ENCODE data around the gene HLF.

HLF gene

GRCh38 chr17:55249861-55250260, 14.9 kb upstream of the HLF start:
- Histone ChIP-seq H3K4me3 (ENCODE audit: low read depth in 1 of 2, low read length in 1 of 2) (no peak overlapping the region), H3K36me3 (no peaks in the 10 kb centered on the region), H3K27ac (no peak overlapping the region), H3K27me3 (peaks cover 5% of the 10 kb centered on the region), H3K4me1 (ENCODE audit: control insufficient read depth in 1 of 2, insufficient read depth in 1 of 2, low read depth in 1 of 2, low read length in 1 of 2) (no peaks in the 10 kb centered on the region), H3K9me3 (no peaks in the 10 kb centered on the region)
- no peak for TF ChIP-seq CTCF (IDR thresholded peaks at IDR 0.05)

DNA sequence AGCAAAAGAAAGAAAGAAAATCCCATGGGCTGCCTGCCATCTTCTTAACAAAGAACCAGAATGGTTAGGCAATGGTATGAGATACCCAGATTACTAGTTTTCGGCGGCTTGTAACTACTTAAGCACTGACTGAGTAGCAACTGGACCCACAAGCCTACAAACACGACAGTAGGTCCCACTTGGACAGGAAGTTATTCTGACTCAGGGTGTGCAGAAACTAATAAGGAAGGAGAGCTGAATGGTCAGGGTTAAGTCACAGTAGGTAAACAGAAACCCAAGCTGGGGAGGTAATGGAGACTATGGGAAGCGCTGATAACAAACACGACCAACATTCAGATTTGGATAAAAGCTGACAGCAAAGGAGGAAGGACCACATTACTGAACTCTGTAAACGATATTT, 10.4 kb upstream of the HLF start:
- no peaks in the 10 kb centered on the region for H3K9me3 ChIP-seq
- TF ChIP-seq CTCF (IDR thresholded peaks at IDR 0.05) = no peak

GRCh38 chr17:55258578-55259135, 6.1 kb upstream of the HLF start:
- H3K27me3 ChIP-seq = peaks cover 44% of the 10 kb centered on the region
- H3K4me1 ChIP-seq (ENCODE audit: control insufficient read depth in 1 of 2, insufficient read depth in 1 of 2, low read depth in 1 of 2, low read length in 1 of 2) = peaks cover 0 to 2% of the 10 kb centered on the region in 2 experiments
- no peak overlapping the region for H3K27ac ChIP-seq
- H3K4me3 ChIP-seq (ENCODE audit: low read depth in 1 of 2, low read length in 1 of 2) = no peak overlapping the region
- no peaks in the 10 kb centered on the region for H3K36me3 ChIP-seq
- TF ChIP-seq CTCF (IDR thresholded peaks at IDR 0.05) = no peak
- H3K9me3 ChIP-seq = no peaks in the 10 kb centered on the region

More for the DNA sequence above, 10.4 kb upstream of the HLF start:
- Histone ChIP-seq H3K4me1 (ENCODE audit: control insufficient read depth in 1 of 2, insufficient read depth in 1 of 2, low read depth in 1 of 2, low read length in 1 of 2) (no peaks in the 10 kb centered on the region), H3K36me3 (no peaks in the 10 kb centered on the region), H3K27ac (no peak overlapping the region), H3K27me3 (peaks cover 8% of the 10 kb centered on the region), H3K4me3 (ENCODE audit: low read depth in 1 of 2, low read length in 1 of 2) (no peak overlapping the region)

- Histone ChIP-seq H3K36me3 (no peaks in the 10 kb centered on the region), H3K27ac (no peak overlapping the region), H3K4me1 (ENCODE audit: control insufficient read depth in 1 of 2, insufficient read depth in 1 of 2, low read depth in 1 of 2, low read length in 1 of 2) (peaks cover 0 to 8% of the 10 kb centered on the region in 2 experiments), H3K9me3 (no peaks in the 10 kb centered on the region), H3K27me3 (peaks cover 54% of the 10 kb centered on the region), H3K4me3 (ENCODE audit: low read depth in 1 of 2, low read length in 1 of 2) (no peak overlapping the region)
- no peak for TF ChIP-seq CTCF (IDR thresholded peaks at IDR 0.05)
Observed at GRCh38 chr17:55259684-55260111, 5.1 kb upstream of the HLF start.

- H3K27me3 ChIP-seq = peaks cover 70% of the 10 kb centered on the region
- H3K4me1 ChIP-seq (ENCODE audit: control insufficient read depth in 1 of 2, insufficient read depth in 1 of 2, low read depth in 1 of 2, low read length in 1 of 2) = peaks cover 0 to 17% of the 10 kb centered on the region in 2 experiments
- no peak overlapping the region for H3K4me3 ChIP-seq (ENCODE audit: low read depth in 1 of 2, low read length in 1 of 2)
- no peaks in the 10 kb centered on the region for H3K36me3 ChIP-seq
- H3K27ac ChIP-seq = no peak overlapping the region
- TF ChIP-seq CTCF (IDR thresholded peaks at IDR 0.05) = no peak
- H3K9me3 ChIP-seq = no peaks in the 10 kb centered on the region
Observed at GRCh38 chr17:55261311-55261710, 3.4 kb upstream of the HLF start.
